ENCODE data around the gene CSF2. TPM values are rescaled to one million over a fixed set of nuclear protein-coding genes. Genes with fewer than 3 reads are reported as not detected.

CSF2 gene
- total RNA-seq, 1 donor from 2014 or later = not detected

DNA sequence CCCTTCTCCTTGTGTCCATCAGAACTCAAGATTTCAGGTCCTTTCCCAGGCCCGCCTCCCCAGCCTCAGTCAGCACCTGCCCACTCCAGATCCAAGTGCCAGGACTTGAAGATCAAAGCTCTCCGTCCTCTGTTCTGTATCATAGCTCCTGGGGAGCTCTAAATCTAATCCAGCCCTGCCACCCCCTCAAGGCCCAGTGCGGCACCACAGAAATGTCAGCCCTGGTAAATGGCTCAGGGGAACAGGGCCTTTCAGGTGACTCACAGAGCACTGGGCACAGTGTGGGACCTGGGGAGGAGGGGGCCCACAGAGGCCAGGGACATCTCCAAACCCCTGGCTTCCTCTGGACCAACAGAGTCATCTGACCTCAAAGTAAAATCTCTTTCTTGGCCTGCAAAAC, 6.0 kb downstream of the CSF2 start:
- no peak overlapping the region for H3K4me3 Mint-ChIP-seq (ENCODE audit: unreplicated experiment)
- no peak overlapping the region for H3K27ac Mint-ChIP-seq (ENCODE audit: unreplicated experiment)
- H3K4me1 Mint-ChIP-seq (ENCODE audit: unreplicated experiment) = no peaks in the 10 kb centered on the region
- no peak for DNase-seq (ENCODE audit: low spot score)
- H3K36me3 Mint-ChIP-seq (ENCODE audit: low read depth, unreplicated experiment) = no peaks in the 10 kb centered on the region
- H3K27me3 Mint-ChIP-seq (ENCODE audit: unreplicated experiment) = peaks cover 7% of the 10 kb centered on the region
- no peak for TF ChIP-seq CTCF (IDR thresholded peaks at IDR 0.05; ENCODE audit: unreplicated experiment)
- H3K9me3 Mint-ChIP-seq (ENCODE audit: unreplicated experiment) = no peaks in the 10 kb centered on the region

- H3K27me3 Mint-ChIP-seq (ENCODE audit: unreplicated experiment) = peaks cover 9% of the 10 kb centered on the region
- H3K4me3 Mint-ChIP-seq (ENCODE audit: unreplicated experiment) = no peak overlapping the region
Measured at GRCh38 chr5:132080595-132080994, 7.0 kb downstream of the CSF2 start.

DNA sequence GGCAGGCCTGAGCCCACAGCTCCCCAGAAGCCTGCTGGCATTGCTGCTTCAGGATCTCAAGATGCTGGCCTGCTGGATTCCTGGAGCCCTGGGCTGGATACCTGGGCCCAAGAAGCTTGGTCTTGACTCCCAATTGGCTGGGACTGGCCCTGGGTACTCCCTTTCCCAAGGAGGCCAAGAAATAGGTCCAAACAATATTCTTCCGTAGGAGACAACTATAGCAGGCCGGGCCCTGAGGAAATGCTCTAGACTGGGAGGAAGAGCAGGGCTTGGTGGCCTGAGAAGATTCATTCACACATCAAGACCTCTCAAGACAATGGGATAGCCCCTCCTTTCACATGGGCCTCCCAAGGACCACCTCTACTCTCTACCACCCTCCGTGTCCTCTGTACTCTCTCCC, 7.9 kb downstream of the CSF2 start:
- H3K4me3 Mint-ChIP-seq (ENCODE audit: unreplicated experiment) = no peak overlapping the region
- H3K27me3 Mint-ChIP-seq (ENCODE audit: unreplicated experiment) = peaks cover 8% of the 10 kb centered on the region
- TF ChIP-seq CTCF (IDR thresholded peaks at IDR 0.05; ENCODE audit: unreplicated experiment) = no peak
- H3K36me3 Mint-ChIP-seq (ENCODE audit: low read depth, unreplicated experiment) = no peaks in the 10 kb centered on the region
- H3K4me1 Mint-ChIP-seq (ENCODE audit: unreplicated experiment) = peaks cover 8% of the 10 kb centered on the region
- H3K9me3 Mint-ChIP-seq (ENCODE audit: unreplicated experiment) = no peaks in the 10 kb centered on the region
- no peak for DNase-seq (ENCODE audit: low spot score)
- no peak overlapping the region for H3K27ac Mint-ChIP-seq (ENCODE audit: unreplicated experiment)

More at GRCh38 chr5:132080595-132080994, 7.0 kb downstream of the CSF2 start:
- no peaks in the 10 kb centered on the region for H3K36me3 Mint-ChIP-seq (ENCODE audit: low read depth, unreplicated experiment)
- no peaks in the 10 kb centered on the region for H3K9me3 Mint-ChIP-seq (ENCODE audit: unreplicated experiment)
- peaks cover under 1% of the 10 kb centered on the region for H3K4me1 Mint-ChIP-seq (ENCODE audit: unreplicated experiment)
- H3K27ac Mint-ChIP-seq (ENCODE audit: unreplicated experiment) = no peak overlapping the region
- no peak for DNase-seq (ENCODE audit: low spot score)
- TF ChIP-seq CTCF (IDR thresholded peaks at IDR 0.05; ENCODE audit: unreplicated experiment) = no peak

DNA sequence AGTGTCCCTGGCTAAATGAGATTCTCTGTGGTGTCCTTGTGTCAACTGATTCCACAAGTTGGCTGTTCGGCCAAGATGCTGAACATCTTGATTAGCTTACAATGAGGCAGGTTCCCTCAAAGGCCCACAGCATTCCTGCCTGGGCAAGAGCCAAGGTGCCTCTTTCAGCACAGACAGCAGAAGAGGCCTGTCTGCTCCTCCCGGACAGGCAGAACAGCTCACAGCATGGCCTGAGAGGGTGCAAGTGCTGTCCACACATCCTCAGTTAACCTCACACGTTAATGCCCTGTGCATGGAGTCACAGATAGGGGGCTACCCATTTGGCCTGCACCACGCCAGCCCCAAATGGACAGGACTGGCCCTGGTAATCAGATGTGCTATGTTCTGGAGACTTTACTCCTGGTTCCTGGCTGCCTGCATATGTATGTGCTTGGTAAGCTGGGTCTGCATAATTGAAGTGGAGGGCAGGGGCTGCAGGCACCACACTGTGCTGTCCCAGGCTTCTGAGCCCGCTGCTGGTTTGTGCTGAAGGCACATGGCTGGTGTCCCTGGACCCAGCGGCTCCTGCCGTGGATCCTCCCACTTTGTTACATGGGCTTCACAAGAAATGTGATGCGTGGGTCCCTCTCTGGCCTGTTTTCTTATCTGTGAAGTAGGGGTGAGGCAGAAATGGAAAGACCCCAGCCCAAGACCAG, 8.9 kb downstream of the CSF2 start:
- Mint-ChIP-seq H3K27ac (ENCODE audit: unreplicated experiment) (no peak overlapping the region), H3K9me3 (ENCODE audit: unreplicated experiment) (no peaks in the 10 kb centered on the region)
- no peak for DNase-seq (ENCODE audit: low spot score)

More for the DNA sequence above, 8.9 kb downstream of the CSF2 start:
- TF ChIP-seq CTCF (IDR thresholded peaks at IDR 0.05; ENCODE audit: unreplicated experiment) = no peak
- Mint-ChIP-seq H3K4me3 (ENCODE audit: unreplicated experiment) (no peak overlapping the region), H3K4me1 (ENCODE audit: unreplicated experiment) (peaks cover 13% of the 10 kb centered on the region), H3K36me3 (ENCODE audit: low read depth, unreplicated experiment) (no peaks in the 10 kb centered on the region), H3K27me3 (ENCODE audit: unreplicated experiment) (peaks cover 8% of the 10 kb centered on the region)

Data from endothelial cell (in vitro differentiated cells).